Activated CD4-positive, CD25-positive, alpha-beta regulatory T cell treated with anti-CD3 and anti-CD28 coated beads, Interleukin-2, amount 50 U/mL, for 24 hours (primary cell): ENCODE results near the gene ELMO1.

Experiments used
- ATAC-seq, 2 donors: fragments of 150-1000 bp; cut with Tn5 transposase; one replicate each; pipeline ENCODE4 v1.10.0; 2021; ENCODE audit warnings: mild to moderate bottlenecking in 1 of 2, moderate library complexity in 1 of 2

ELMO1 gene

GRCh38 chr7:36937754-36938563 lies 510.7 kb downstream of the ELMO1 start:
- no peak for ATAC-seq

GRCh38 chr7:36931892-36932291 lies 516.8 kb downstream of the ELMO1 start:
- ATAC-seq = no peak

GRCh38 chr7:36929791-36930190 lies 518.9 kb downstream of the ELMO1 start:
- ATAC-seq = no peak

- no peak for ATAC-seq
These were observed 519.9 kb downstream of the ELMO1 start for GRCh38 chr7:36928718-36929117.

GRCh38 chr7:36928311-36928710 lies 520.4 kb downstream of the ELMO1 start:
- no peak for ATAC-seq

- no peak for ATAC-seq
These were observed 523.0 kb downstream of the ELMO1 start for GRCh38 chr7:36925691-36926090.

- no peak for ATAC-seq
These were observed 523.5 kb downstream of the ELMO1 start for GRCh38 chr7:36925207-36925606.

- ATAC-seq = no peak
These were observed 524.7 kb downstream of the ELMO1 start for GRCh38 chr7:36923943-36924436.

- ATAC-seq = no peak
These were observed 525.5 kb downstream of the ELMO1 start for GRCh38 chr7:36923185-36923584.

GRCh38 chr7:36920433-36920832 lies 528.2 kb downstream of the ELMO1 start:
- ATAC-seq = no peak

GRCh38 chr7:36919738-36920137 lies 528.9 kb downstream of the ELMO1 start:
- no peak for ATAC-seq

GRCh38 chr7:36918591-36918990 lies 530.1 kb downstream of the ELMO1 start:
- no peak for ATAC-seq

- ATAC-seq = no peak
These were observed 532.0 kb downstream of the ELMO1 start for GRCh38 chr7:36916619-36917018.

- ATAC-seq = no peak
These were observed 532.5 kb downstream of the ELMO1 start for GRCh38 chr7:36916116-36916515.

GRCh38 chr7:36911788-36912187 lies 536.9 kb downstream of the ELMO1 start:
- ATAC-seq = no peak

- no peak for ATAC-seq
These were observed 537.8 kb downstream of the ELMO1 start for GRCh38 chr7:36910859-36911258.

- no peak for ATAC-seq
These were observed 538.3 kb downstream of the ELMO1 start for GRCh38 chr7:36910401-36910800.

GRCh38 chr7:36906956-36907635 lies 541.6 kb downstream of the ELMO1 start:
- ATAC-seq = no peak

- no peak for ATAC-seq
These were observed 542.2 kb downstream of the ELMO1 start for GRCh38 chr7:36906448-36906847.

- ATAC-seq = no peak
These were observed 542.8 kb downstream of the ELMO1 start for GRCh38 chr7:36905841-36906240.

- ATAC-seq = no peak
These were observed 543.9 kb downstream of the ELMO1 start for GRCh38 chr7:36904802-36905201.

GRCh38 chr7:36904101-36904500 lies 544.6 kb downstream of the ELMO1 start:
- no peak for ATAC-seq

GRCh38 chr7:36900988-36901710 lies 547.5 kb downstream of the ELMO1 start:
- no peak for ATAC-seq
